Right cardiac atrium (tissue), 5 donors: ENCODE results near the gene FPGS. TPM values are rescaled to one million over a fixed set of nuclear protein-coding genes. Genes with fewer than 3 reads are reported as not detected.
"Not testable (repeated sequence)": the region's sequence is repeated elsewhere in the genome, so short reads cannot be mapped to it uniquely, and the experiment has no call there.

Experiments
- ATAC-seq, 2 donors: fragments of 200-7000 bp; cut with Tn5 transposase; one replicate each; pipeline versions ENCODE4 v1.8.0 to v1.9.1; 2020; ENCODE audit warnings: moderate library complexity in 2 of 2, mild to moderate bottlenecking in 1 of 2
- DNase-seq, 3 donors: peaks; one replicate each; pipeline ENCODE4 v3.0.0-alpha.2; 2020
- H3K27ac ChIP-seq: one replicate; pipeline ENCODE4 v1.5.1; 2013; ENCODE audit warnings: mild to moderate bottlenecking, low read length, control low read depth, moderate library complexity
- H3K27me3 ChIP-seq: one replicate; pipeline ENCODE4 v1.6.1; 2013; ENCODE audit not compliant: control insufficient read depth, insufficient read depth
- H3K4me1 ChIP-seq: one replicate; pipeline ENCODE4 v1.6.1; 2013; ENCODE audit warnings: low read length; ENCODE audit not compliant: control insufficient read depth, insufficient read depth
- H3K4me3 ChIP-seq: one replicate; pipeline ENCODE4 v1.5.1; 2013; ENCODE audit warnings: low read length, control low read depth
- H3K9me3 ChIP-seq: one replicate; pipeline ENCODE4 v1.6.1; 2013; ENCODE audit warnings: low read length; ENCODE audit not compliant: control insufficient read depth
- WGBS: extraction: QIAGEN DNeasy Blood & Tissue Kit; methylation state at CpG from one replicate; pipeline ENCODE4 v1.1.7; 2013; 5-methylcytosine and 5-hydroxymethylcytosine counted together
- intact Hi-C, 4 donors: fragments of 100-400 bp; cut with DNase I; formaldehyde crosslinking; loops; one replicate each; pipeline versions ENCODE4 v1.11.0 to v1.14.0; 2022 to 2023
- polyA plus RNA-seq: library from polyadenylated mRNA; stranded (reverse); fragments of 200-250 nt; gene quantifications from one replicate; pipeline ENCODE4 v1.2.3, GENCODE V29; 2013
- total RNA-seq, 4 donors: library from RNA; stranded (reverse); fragmentation: NEBNext Ultra II Directional; extraction: Animal tissue kit (Norgen Biotek cat#: 25700); gene quantifications; one replicate each; pipeline ENCODE4 v1.2.1, GENCODE V29; 2021
- donor health status: healthy with polysubstance abuse.
- donor health status: DM: no; HTN: yes; CAD: no.
- donor health status: DM: no; HTN: no; CAD: no.
- donor health status: DM: no; HTN: yes; CAD: no; lungs with severe emphysema.
- donor health status: DM: yes; HTN: yes; CAD: no.

FPGS gene
- total and polyA plus RNA-seq, 5 donors: 30.1 to 53.1 (median 40.0) TPM

DNA sequence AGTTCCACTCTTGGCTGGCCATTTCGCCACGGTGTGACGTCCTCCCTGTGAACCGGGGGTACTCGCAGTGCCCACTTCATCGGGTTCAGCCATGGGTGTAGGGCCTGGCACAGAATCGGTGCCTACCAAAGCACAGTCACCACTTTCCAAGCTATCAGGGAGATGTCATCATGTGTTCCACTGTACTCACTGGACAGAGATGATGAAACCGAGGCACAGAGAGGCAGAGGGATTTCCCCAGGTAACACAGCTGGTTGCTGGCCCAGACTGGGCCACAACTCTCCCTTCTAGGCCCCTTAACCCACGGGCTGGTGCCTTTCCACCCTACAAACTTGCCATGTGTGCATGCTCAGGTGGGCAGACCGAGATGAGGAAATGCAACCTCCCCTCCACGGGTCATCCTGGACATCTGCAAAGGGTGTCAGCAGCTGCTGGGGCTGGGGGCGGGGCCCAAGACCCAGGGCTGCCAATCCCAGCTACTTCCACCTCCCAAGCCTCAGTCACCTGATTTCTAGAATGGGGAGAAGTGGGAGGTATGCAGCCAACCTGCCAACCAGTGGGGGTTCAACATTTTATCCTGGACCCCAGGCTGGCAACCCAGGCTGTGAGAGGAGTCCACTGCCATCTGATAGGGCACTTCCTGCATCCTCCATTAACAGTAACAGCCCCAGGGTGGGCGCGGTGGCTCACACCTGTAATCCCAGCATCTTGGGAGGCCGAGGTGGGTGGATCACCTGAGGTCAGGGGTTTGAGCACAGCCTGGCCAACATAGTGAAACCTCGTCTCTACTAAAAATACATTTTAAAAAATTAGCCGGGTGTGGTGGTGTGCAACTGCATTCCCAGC, 23.3 kb upstream of the FPGS start:
- DNase-seq: peak in 1 of 3 donors; percentile 56
- WGBS: 65% methylated on average over 17 of the region's 17 CpGs
- Histone ChIP-seq H3K4me1 (no peaks in the 10 kb centered on the region), H3K27ac (no peak overlapping the region), H3K9me3 (no peaks in the 10 kb centered on the region), H3K27me3 (no peaks in the 10 kb centered on the region), H3K4me3 (no peak overlapping the region)
- ATAC-seq: peak; percentile 12 to 33
- intact Hi-C loops: loop anchor here in 1 of 4 donors (5.0 kb wide), 1 partner anchor 42 kb away; the partner anchor contains the start of gene TOR2A

DNA sequence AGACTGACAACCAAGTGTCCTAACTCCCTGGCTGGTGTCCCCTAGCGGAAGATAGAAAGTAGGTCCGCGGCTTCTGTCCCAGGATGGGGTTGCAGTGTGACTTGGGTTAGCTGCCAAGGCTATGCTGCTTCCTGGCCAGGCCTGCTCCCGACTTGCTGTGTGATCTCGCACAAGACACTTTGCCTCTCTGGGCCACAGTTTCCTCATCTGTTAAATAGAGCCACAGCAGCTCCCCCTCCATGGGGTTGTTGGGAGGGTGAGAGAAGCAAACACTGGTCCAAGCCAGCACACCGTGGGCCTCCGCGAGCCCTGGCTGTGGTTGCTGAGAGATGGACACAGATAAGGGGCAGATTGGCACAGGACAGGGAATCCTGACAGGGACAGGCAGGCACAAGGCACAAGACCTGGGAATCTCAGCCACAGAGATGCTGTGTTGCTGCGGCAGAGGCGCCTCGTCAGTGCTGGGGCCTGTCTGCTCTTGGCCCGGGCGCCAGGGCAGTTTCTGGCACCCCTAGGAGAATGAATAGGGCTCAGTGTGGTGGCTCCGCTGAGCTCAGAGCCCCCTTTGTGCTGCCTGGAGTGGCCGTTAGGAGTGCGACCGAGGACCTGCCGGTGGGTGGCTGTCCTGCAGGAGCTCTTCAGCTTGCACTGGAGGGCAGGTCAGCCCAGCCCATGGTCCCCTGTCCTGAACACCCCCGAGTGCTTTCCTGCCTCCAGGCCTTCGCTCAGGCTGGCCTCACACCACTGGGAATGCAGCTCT, 22.4 kb upstream of the FPGS start:
- ATAC-seq (no peak), DNase-seq (no peak)
- H3K4me1 ChIP-seq: no peaks in the 10 kb centered on the region
- intact Hi-C loops: no loop called here
- H3K4me3 ChIP-seq: no peak overlapping the region
- H3K27ac ChIP-seq: no peak overlapping the region
- 72% methylated on average over 20 of the region's 20 CpGs for WGBS
- no peaks in the 10 kb centered on the region for H3K27me3 ChIP-seq
- no peaks in the 10 kb centered on the region for H3K9me3 ChIP-seq

DNA sequence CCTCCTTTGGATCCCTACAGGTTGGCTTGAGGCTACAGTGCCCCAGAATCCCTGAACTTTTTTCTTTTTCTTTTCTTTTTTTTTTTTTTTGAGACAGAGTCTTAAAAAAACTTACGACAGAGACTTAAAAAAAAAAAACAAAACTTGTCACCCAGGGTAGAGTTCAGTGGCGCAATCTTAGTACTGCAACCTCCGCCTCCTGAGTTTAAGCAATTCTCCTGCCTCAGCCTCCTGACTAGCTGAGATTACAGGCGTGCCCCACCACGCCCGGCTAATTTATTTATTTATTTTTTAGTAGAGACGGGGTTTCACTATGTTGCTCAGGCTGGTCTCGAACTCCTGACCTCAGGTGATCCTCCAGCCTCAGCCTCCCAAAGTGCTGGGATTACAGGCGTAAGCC, 21.8 kb upstream of the FPGS start:
- H3K4me1 ChIP-seq, DNase-seq, ATAC-seq, H3K27me3 ChIP-seq, H3K27ac ChIP-seq, H3K4me3 ChIP-seq, intact Hi-C loops, H3K9me3 ChIP-seq: not testable (repeated sequence)
- 90% methylated on average over 9 of the region's 9 CpGs for WGBS

DNA sequence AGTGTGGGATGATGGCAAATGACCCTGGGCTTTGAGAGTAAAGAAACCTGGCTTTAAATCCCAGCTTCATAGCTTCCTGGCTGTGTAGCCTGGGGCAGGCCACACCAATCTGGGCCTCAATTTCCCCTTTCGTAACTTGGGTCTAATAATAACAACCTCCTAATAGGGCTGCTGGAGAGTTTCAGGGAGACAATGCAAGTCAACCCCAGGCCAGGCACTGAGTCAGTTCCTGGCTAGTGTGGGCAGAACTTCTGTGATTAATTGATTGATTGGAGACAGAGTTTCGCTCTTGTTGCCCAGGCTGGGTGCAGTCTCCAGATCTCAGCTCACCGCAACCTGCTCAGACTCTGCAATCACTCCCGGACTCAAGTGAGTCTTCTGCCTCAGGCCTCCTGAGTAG, 20.9 kb upstream of the FPGS start:
- H3K4me3 ChIP-seq: no peak overlapping the region
- 92% methylated on average over 4 of the region's 4 CpGs for WGBS
- no peak for ATAC-seq
- no peaks in the 10 kb centered on the region for H3K4me1 ChIP-seq
- intact Hi-C loops: no loop called here
- no peaks in the 10 kb centered on the region for H3K27me3 ChIP-seq
- DNase-seq: no peak
- H3K9me3 ChIP-seq: no peaks in the 10 kb centered on the region
- no peak overlapping the region for H3K27ac ChIP-seq

DNA sequence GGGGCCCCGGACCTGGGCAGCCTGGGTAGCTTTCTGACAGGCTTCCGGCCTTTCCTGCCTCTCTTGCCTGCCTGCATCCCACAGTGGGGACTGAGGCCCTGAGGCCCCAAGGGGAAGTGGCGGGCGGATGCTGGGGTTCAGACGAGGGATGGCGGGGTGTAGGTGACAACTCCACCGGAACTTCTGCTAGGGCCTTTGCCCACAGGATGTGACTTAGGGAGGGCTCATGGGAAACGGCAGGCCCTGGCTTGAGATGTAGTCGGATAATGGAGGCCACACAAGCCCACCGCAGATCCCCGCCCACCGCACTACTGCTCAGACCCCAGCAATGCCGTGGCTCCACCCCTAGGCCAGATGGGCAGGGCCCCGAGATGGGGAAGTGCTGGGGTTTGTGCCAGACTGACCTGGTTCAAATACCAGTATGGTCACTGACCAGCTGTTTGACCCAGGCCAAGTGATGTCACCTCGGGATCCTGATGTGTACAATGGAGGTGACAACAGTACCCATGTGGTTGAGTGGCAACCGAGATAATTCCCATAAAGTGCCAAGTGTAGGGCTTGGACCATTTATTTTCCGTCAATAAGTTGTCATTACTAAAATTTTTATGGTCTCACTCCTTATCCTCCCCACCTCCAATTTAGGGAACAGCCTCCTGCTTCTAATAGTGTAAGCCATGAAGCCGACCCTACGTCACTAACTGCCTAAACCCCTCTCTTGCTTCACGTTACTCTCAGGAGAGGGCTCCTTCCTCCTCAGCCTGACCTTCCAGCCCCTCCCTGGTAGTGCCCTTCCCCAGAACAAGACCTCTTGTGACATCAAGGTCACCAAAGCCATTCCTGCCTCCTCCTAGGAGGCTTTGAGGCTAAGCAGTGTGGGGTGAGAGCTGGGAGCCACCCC, 19.3 kb upstream of the FPGS start:
- peak; percentile 51 to 82 (median 80) for DNase-seq
- no peaks in the 10 kb centered on the region for H3K27me3 ChIP-seq
- H3K4me3 ChIP-seq: no peak overlapping the region
- H3K27ac ChIP-seq: no peak overlapping the region
- H3K9me3 ChIP-seq: no peaks in the 10 kb centered on the region
- no peaks in the 10 kb centered on the region for H3K4me1 ChIP-seq
- intact Hi-C loops: loop anchor here in 1 of 4 donors (2.0 kb wide), 1 partner anchor 49 kb away; the partner anchor contains the start of gene TOR2A
- WGBS: 61% methylated on average over 20 of the region's 20 CpGs
- ATAC-seq: no peak

DNA sequence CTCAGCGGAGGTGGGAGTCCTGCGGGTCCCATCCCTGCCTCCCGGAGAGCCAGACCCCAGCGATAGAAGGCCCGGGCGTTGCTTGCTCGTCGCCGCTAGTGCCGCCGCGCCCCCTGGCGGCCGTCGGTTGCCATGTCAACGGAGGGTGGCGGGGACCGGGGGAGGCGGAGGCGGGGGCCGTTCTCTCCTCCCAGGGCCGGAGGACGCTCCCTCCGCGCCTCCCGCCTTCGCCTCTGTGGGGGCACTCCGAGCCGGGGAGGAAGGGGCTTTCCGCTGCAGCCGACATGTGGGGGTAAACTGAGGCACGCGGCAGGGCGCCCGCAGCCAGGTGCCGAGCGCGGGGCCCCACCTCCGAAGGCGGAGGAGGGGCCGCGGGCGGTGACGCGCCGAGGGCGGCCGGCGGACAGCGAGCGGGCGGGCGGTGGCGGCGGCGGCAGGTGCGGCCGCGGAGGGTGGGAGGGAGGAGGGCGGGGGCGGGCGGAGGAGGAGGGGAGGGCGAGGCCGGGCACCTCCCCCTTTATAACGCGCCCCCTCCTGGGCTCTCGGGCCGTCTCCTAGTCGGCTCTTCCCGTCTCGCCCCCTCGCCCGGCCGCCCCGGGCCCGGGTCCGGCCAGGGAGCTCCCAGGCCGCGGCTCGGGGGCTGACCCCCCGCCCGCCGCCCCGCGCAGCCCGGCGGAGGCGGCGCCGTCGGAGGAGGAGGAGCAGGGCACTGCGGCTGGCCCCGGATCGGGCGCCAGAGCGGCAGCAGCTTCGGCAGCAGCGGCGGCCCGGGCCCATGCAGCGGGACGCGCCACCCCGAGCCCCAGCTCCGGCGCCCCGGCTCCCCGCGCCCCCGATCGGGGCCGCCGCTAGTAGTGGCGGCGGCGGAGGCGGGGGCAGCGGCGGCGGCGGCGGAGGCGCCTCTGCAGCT, 17.4 kb upstream of the FPGS start:
- ATAC-seq: peak; percentile 61 to 69
- under 1% methylated on average over 120 of the region's 123 CpGs for WGBS

DNA sequence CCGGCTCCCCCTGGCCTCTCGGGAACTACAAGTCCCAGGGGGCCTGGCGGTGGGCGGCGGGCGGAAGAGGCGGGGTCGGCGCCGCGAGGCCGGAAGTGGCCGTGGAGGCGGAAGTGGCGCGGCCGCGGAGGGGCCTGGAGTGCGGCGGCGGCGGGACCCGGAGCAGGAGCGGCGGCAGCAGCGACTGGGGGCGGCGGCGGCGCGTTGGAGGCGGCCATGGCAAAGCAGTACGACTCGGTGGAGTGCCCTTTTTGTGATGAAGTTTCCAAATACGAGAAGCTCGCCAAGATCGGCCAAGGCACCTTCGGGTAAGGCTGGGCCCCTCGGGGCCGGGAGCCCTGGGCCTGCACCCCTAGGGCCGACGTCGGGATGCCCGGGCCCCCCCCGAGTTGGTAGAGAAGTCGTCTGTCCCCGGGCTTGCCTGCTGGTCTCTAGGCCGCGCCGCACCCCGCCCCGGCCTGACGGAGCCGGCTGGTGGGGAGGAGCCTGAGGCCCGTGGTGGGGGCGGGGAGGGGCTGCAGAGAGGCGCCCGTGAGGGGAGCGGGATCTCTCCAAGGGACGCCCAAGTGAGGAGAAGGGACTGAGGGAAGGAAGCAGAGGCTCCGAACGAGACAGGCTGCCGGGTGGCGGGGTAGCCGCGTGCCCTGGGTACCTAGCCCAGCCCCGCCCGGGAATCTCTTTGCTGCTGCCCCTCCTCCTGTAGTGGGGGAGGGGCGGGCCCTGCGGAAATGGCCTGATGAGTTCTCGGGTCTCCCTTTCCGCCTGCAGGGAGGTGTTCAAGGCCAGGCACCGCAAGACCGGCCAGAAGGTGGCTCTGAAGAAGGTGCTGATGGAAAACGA, 16.5 kb upstream of the FPGS start, which contains the start of gene CDK9:
CDK9 (plus strand) TSS at position 102 of the 840 bp plus-strand sequence; CDS start at position 217, 115 bp downstream.
- DNase-seq: peak; percentile 90 to 97 (median 96)
- no peaks in the 10 kb centered on the region for H3K9me3 ChIP-seq
- H3K4me3 ChIP-seq: peak within 1 kb of the TSS; percentile 73
- peak; percentile 77 to 81 for ATAC-seq
- H3K27ac ChIP-seq: peak within 1 kb of the TSS; percentile 99
- intact Hi-C loops: loop anchor here in 2 of 4 donors (2.0 to 5.0 kb wide), 2 partner anchors 49 to 51 kb away; partner anchors contain the start of gene TOR2A (in 2 of the 2)
- H3K27me3 ChIP-seq: no peaks in the 10 kb centered on the region
- under 1% methylated on average over 75 of the region's 75 CpGs for WGBS
- H3K4me1 ChIP-seq: peaks cover 2% of the 10 kb centered on the region

More for the DNA sequence above, 17.4 kb upstream of the FPGS start:
- Histone ChIP-seq H3K4me1 (peaks cover 2% of the 10 kb centered on the region), H3K27me3 (no peaks in the 10 kb centered on the region), H3K27ac (peak overlapping the region; percentile 99), H3K9me3 (no peaks in the 10 kb centered on the region), H3K4me3 (peak overlapping the region; percentile 73)
- intact Hi-C loops: loop anchor here in 2 of 4 donors (2.0 to 5.0 kb wide), 2 partner anchors 48 to 50 kb away; partner anchors contain the start of gene TOR2A (in 2 of the 2)
- DNase-seq: peak; percentile 88 to 96 (median 95)

DNA sequence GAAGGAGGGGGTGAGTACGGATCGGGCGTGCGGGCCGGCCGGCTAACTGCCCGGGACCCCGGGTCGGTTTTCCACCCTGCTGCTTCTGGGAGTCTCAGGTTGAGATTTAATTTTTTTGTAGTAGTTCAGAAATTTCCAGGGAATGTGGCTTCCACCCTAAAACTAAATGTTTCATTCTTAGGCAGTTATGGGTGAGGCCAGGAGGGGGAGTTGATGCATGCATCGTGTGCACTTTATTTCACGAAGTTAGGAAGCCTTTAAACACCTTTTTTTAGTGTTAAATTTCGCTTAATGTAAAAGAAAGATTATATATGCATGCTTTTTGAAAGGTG, 15.9 kb upstream of the FPGS start:
- peak overlapping the region; percentile 73 for H3K4me3 ChIP-seq
- ATAC-seq (no peak), DNase-seq (peak in 1 of 3 donors; percentile 61)
- peaks cover 2% of the 10 kb centered on the region for H3K4me1 ChIP-seq
- WGBS: under 1% methylated on average over 12 of the region's 12 CpGs
- H3K27ac ChIP-seq: peak overlapping the region; percentile 61
- H3K27me3 ChIP-seq: no peaks in the 10 kb centered on the region
- no peaks in the 10 kb centered on the region for H3K9me3 ChIP-seq
- intact Hi-C loops: loop anchor here in 1 of 4 donors (5.0 kb wide), 1 partner anchor 49 kb away; the partner anchor contains the start of gene TOR2A
